ENCODE data around the gene CSF2. TPM values are rescaled to one million over a fixed set of nuclear protein-coding genes. Genes with fewer than 3 reads are reported as not detected.

The CSF2 gene
- total and polyA plus RNA-seq, 2 donors (not counting 1 experiment from before 2014, with no cell fraction given): not detected

- Mint-ChIP-seq H3K27ac (no peak overlapping the region), H3K9me3 (ENCODE audit: insufficient read depth) (no peaks in the 10 kb centered on the region), H3K27me3 (no peaks in the 10 kb centered on the region), H3K4me3 (no peak overlapping the region), H3K4me1 (no peaks in the 10 kb centered on the region)
- Histone ChIP-seq H3K4me1 (ENCODE audit: control insufficient read depth in 2 of 2, insufficient read depth in 2 of 2, low read length in 2 of 2) (no peaks in the 10 kb centered on the region), H3K79me2 (ENCODE audit: control insufficient read depth, insufficient read depth, low read length) (no peaks in the 10 kb centered on the region), H3K9ac (ENCODE audit: low read length) (no peak overlapping the region), H4K20me1 (ENCODE audit: control insufficient read depth, insufficient read depth, low read length, poor library complexity, severe bottlenecking) (no peaks in the 10 kb centered on the region), H3K27ac (ENCODE audit: low read length in 2 of 2) (no peak overlapping the region), H3K4me2 (replicated peaks; ENCODE audit: low read depth, low read length, poor library complexity, severe bottlenecking) (no peak overlapping the region), H3K9me3 (ENCODE audit: control extremely low read depth in 1 of 3, control insufficient read depth in 2 of 3, insufficient read depth in 1 of 3, low read length in 2 of 3) (no peaks in the 10 kb centered on the region), H3K36me3 (replicated peaks in 1 of 2; ENCODE audit: control extremely low read depth in 1 of 2, control insufficient read depth in 1 of 2, extremely low read depth in 1 of 2, insufficient read depth in 2 of 2, low read length in 1 of 2) (no peaks in the 10 kb centered on the region), H2AFZ (ENCODE audit: insufficient read depth, low read depth, low read length, poor library complexity, severe bottlenecking) (no peak overlapping the region), H3K4me3 (ENCODE audit: control extremely low read depth in 1 of 5, extremely low read depth in 1 of 5, insufficient read depth in 1 of 5, low read depth in 2 of 5, low read length in 4 of 5) (no peak overlapping the region), H3K27me3 (replicated peaks in 1 of 4; ENCODE audit: control extremely low read depth in 1 of 4, control insufficient read depth in 3 of 4, insufficient read depth in 4 of 4, low read length in 3 of 4) (no peaks in the 10 kb centered on the region)
- ChIA-PET POLR2A (no interaction called here), CTCF (no interaction called here)
- TF ChIP-seq, protein P1, sequence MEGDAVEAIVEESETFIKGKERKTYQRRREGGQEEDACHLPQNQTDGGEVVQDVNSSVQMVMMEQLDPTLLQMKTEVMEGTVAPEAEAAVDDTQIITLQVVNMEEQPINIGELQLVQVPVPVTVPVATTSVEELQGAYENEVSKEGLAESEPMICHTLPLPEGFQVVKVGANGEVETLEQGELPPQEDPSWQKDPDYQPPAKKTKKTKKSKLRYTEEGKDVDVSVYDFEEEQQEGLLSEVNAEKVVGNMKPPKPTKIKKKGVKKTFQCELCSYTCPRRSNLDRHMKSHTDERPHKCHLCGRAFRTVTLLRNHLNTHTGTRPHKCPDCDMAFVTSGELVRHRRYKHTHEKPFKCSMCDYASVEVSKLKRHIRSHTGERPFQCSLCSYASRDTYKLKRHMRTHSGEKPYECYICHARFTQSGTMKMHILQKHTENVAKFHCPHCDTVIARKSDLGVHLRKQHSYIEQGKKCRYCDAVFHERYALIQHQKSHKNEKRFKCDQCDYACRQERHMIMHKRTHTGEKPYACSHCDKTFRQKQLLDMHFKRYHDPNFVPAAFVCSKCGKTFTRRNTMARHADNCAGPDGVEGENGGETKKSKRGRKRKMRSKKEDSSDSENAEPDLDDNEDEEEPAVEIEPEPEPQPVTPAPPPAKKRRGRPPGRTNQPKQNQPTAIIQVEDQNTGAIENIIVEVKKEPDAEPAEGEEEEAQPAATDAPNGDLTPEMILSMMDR (IDR thresholded peaks at IDR 0.05): no peak
- no peak for TF ChIP-seq EZH2 (IDR thresholded peaks at IDR 0.05; ENCODE audit: borderline replicate concordance, insufficient read depth, low read depth, low read length, poor library complexity, severe bottlenecking)
- intact Hi-C loops (cut with micrococcal nuclease): no loop called here
- DNase-seq (no peak), ATAC-seq (ENCODE audit: low read depth) (no peak)
- WGBS (ENCODE audit: insufficient coverage): 98% methylated on average over 6 of the region's 6 CpGs
Observed at GRCh38 chr5:132087176-132087575, 13.6 kb downstream of the CSF2 start.

- CTCF ChIA-PET: no interaction called here
- ATAC-seq (ENCODE audit: low read depth) (no peak), DNase-seq (no peak)
Observed at GRCh38 chr5:132087661-132088060, 14.1 kb downstream of the CSF2 start.

More at GRCh38 chr5:132087661-132088060, 14.1 kb downstream of the CSF2 start:
- H4K20me1 ChIP-seq (ENCODE audit: control insufficient read depth, insufficient read depth, low read length, poor library complexity, severe bottlenecking): no peaks in the 10 kb centered on the region
- H3K4me2 ChIP-seq (replicated peaks; ENCODE audit: low read depth, low read length, poor library complexity, severe bottlenecking): no peak overlapping the region
- no peak overlapping the region for H3K4me3 ChIP-seq (ENCODE audit: control extremely low read depth in 1 of 5, extremely low read depth in 1 of 5, insufficient read depth in 1 of 5, low read depth in 2 of 5, low read length in 4 of 5)
- H3K36me3 ChIP-seq (replicated peaks in 1 of 2; ENCODE audit: control extremely low read depth in 1 of 2, control insufficient read depth in 1 of 2, extremely low read depth in 1 of 2, insufficient read depth in 2 of 2, low read length in 1 of 2): no peaks in the 10 kb centered on the region
- Mint-ChIP-seq H3K27ac (no peak overlapping the region), H3K9me3 (ENCODE audit: insufficient read depth) (no peaks in the 10 kb centered on the region), H3K4me1 (no peaks in the 10 kb centered on the region), H3K27me3 (no peaks in the 10 kb centered on the region), H3K4me3 (no peak overlapping the region)
- TF ChIP-seq EZH2 (IDR thresholded peaks at IDR 0.05; ENCODE audit: borderline replicate concordance, insufficient read depth, low read depth, low read length, poor library complexity, severe bottlenecking): no peak
- TF ChIP-seq, protein P1 (IDR thresholded peaks at IDR 0.05): no peak
- no peaks in the 10 kb centered on the region for H3K79me2 ChIP-seq (ENCODE audit: control insufficient read depth, insufficient read depth, low read length)
- no peak overlapping the region for H3K9ac ChIP-seq (ENCODE audit: low read length)
- H3K27me3 ChIP-seq (replicated peaks in 1 of 4; ENCODE audit: control extremely low read depth in 1 of 4, control insufficient read depth in 3 of 4, insufficient read depth in 4 of 4, low read length in 3 of 4): no peaks in the 10 kb centered on the region
- 93% methylated on average over 3 of the region's 8 CpGs for whole genome bisulfite sequencing (ENCODE audit: insufficient coverage)
- H2AFZ ChIP-seq (ENCODE audit: insufficient read depth, low read depth, low read length, poor library complexity, severe bottlenecking): no peak overlapping the region
- no peaks in the 10 kb centered on the region for H3K4me1 ChIP-seq (ENCODE audit: control insufficient read depth in 2 of 2, insufficient read depth in 2 of 2, low read length in 2 of 2)
- no peak overlapping the region for H3K27ac ChIP-seq (ENCODE audit: low read length in 2 of 2)
- intact Hi-C loops (cut with micrococcal nuclease): no loop called here
- no peaks in the 10 kb centered on the region for H3K9me3 ChIP-seq (ENCODE audit: control extremely low read depth in 1 of 3, control insufficient read depth in 2 of 3, insufficient read depth in 1 of 3, low read length in 2 of 3)
- POLR2A ChIA-PET: no interaction called here

Data from B cell (primary cell).